ENCODE measurements around the gene FAM117B.

FAM117B gene

DNA sequence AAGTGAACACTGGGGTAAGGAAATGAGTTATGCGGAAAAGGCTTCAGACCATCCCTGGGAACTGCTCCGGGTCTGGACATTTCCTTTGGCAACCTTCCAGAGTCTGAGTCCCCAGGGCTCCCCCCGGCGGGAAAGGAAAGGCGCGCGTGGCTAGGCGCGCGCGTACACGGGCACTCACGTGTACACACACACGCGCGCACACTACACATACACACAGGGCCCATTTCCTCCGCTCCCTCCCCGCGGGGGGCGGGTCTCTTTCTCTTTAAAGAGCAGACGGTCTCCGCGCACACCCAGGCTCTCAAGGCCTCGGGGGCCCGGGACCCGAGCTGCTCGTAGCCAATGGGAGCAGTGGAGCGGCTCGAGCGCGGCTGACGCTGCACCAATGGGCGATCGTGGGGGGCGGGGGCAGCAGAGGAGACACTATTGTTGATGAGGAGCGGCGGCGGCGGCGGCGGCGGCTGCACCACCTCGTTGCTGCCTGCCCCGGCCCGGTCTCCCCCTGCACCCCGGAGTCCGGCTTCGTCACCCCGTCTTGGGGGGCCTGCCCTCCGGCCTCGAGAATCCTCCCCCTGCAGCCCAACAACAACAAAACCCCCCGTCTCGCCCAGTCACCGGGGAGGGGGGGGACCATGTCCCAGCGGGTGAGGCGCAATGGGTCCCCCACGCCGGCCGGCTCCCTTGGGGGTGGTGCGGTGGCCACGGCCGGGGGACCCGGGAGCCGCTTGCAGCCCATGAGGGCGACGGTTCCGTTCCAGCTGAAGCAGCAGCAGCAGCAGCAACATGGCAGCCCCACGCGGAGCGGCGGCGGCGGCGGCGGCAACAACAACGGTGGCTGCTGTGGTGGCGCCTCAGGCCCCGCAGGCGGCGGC, at the start of gene FAM117B:
Gene FAM117B (plus strand): TSS at position 414 of the 872 bp plus-strand sequence. CDS start 219 bp downstream, at position 633.
- peak; percentile 84 for DNase-seq (ENCODE audit: low spot score)

DNA sequence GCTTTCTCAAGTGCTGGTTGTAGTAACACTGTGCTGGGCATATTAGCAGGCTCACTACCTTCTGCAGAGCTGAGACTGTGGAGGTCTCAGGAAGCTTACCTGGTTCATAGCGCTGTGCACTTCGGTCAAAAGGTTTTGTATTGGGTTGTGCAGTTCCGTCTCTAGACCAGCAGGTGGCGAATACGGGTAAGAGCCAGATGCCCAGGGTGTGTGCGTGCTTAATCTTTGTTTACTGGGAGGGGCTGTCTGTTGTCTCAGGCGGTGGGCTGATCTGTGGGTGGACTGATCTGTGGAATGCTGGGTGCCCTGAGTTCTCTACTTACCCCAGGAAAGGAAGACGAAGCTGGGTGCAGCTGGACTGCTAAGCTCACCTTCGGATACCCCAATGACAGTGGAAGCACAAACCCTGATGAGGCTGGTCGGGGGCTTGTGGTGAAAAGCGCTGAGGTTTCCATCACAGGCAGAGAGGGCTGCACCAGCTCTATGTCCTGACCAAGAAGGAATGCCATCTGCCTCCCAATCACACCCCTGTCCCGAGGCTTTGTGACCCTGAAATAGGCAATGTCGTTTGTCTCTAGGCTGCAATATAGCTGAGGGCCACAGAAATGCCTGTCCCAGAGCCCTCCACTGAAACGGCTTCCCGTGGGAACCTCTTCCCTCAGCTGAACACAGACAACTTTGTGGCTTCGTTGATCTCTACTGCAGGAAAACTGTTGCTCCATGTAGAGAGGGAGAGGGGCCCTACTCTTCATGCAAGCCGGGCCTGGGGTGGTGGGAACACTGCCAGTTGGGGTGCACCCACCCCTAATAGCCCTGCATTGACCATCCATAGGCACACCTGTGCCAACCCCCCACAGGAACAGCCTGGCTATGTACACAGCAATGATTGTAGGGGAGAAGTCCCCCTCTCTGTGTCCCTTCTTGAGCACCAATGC, 45.9 kb upstream of the FAM117B start:
- peak; percentile 75 for DNase-seq (ENCODE audit: low spot score)

DNA sequence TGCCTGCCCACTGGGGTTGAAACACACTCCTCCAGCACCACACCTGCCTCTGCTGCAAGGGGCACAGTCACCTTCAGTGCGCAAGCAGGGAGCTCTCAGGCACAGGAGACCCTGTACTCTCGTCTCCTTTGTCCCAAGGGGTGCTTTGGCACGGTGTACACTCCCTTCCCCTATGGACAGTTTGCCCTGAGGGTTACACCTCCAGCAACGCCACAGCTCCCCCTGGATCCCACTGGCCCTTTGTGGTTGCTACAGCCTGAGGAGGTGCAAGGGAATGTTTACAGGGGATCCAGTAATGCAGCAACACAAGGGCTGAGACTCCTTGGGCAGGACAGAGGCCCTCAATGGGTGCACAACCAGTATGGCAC, 45.2 kb upstream of the FAM117B start:
- no peak for DNase-seq (ENCODE audit: low spot score)

DNA sequence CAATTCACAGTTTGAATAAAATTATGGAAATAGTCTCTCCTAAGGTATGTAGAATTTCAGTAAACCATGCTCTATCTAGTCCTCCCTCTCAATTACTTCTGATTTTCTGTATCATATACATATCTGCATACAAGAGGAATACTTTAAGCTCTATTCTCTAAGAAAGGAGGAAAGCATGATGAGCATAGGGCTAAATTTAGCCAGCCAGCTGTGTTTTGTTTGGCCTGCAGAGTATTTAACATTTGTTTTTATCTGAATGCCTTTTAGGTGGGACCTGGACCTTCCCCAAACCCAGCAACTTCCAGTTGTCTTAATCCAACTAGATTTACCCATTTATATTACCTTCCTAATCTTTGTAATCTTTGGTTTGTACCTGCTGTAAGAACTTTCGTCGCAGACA, 42.2 kb upstream of the FAM117B start:
- DNase-seq (ENCODE audit: low spot score) = no peak

DNA sequence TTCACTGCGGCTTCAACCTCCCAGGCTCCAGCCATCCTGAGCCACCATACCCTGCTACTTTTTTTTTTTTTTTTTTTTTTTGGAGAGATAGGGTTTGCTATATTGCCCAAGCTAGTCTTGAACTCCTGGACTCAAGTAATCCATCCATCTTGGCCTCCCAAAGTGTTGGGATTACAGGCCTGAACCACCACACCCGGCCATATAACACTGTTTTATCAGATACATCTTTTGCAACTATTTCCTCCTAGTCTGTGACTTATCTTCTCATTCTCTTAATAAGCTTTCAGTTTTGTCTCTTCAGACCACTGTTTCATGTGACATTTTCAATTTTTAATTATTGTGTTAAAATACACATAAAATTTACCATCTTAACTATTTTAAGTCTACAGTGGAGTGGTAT, 35.7 kb upstream of the FAM117B start:
- no peak for DNase-seq (ENCODE audit: low spot score)

DNA sequence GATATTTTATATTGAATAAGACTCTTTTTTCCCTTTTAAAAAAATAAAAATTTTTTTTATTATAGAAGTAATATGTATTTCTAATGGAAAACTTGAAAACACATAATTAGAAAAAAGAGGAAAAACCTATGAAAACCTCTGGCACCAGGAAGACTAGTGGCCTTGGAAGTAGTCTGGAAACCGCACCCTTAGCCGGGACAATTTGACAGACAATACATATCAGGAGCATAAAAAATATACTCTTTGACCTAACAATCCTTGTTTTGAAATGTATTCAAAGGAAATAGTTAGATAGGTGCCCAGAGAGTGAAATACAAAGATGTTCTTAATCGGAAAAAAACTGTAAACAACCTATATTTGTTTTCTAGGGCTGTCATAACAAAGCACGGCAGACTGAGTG, 34.9 kb upstream of the FAM117B start:
- DNase-seq (ENCODE audit: low spot score) = no peak

DNA sequence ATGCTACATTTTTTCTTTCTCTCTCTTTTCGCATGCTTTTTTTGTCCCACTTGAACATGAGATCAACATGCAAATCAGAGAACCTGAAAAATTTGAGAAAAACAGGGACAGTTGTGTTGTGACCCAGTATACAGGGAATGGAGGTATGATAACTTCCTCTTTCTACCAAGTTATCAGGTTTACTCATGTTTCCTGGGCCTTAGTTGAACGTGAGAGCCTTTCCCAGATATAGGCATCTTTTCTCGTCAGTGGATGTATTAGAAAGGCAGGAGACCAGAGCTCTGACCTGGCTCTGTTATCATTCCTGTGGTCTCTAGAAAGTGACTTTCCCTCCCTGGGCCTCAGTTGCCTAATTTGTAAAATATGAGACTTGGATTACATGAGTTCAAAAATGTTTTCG, 30.1 kb upstream of the FAM117B start:
- DNase-seq (ENCODE audit: low spot score) = no peak

DNA sequence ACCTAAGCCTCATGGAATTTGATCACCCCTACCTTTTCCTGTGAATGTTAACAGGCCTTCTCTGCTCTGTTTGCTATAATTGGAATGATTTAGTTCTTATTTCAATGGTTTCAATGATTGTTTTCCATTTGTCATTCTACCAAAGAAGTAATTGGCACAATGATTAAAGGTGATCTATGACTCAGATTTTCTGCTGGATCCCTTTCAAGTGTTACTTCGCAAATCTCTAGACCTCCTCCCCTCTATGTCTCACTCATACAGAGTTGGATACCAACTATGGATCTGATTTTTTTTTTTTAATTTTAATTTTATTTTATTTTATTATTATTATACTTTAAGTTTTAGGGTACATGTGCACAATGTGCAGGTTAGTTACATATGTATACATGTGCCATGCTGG, 29.6 kb upstream of the FAM117B start:
- DNase-seq (ENCODE audit: low spot score) = no peak

DNA sequence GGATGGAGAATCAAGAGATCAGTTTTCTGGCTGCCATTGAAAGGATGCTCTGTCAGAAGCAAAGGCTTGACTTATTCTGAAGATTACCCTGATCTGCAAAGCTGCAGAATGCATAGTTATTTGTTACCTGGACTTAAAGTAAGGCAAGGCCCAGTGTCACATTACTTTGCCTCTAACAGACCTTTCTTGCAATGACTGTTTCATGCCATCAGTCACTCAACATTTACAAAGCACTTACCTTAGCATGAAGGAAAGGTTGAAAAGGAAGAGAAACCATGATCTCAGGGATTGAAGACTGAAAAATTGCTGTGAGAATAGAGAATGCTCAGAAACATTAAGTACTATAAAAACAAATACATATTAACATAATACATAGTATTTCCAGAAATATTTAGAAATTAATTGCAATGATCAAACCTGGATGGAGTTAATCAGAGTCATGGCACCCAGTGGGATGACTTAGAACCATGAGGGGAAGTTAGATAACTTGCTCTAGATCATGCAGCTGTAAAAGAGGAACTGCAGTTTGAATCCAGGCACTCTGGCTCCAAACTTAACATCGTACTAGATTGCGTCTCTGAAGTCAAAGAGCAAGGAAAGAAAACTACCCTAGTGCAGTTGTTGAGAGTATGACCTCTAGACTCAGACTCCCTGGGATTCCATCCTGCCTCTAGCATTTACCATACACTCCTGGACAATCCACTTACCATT, 26.5 kb upstream of the FAM117B start:
- no peak for DNase-seq (ENCODE audit: low spot score)

DNA sequence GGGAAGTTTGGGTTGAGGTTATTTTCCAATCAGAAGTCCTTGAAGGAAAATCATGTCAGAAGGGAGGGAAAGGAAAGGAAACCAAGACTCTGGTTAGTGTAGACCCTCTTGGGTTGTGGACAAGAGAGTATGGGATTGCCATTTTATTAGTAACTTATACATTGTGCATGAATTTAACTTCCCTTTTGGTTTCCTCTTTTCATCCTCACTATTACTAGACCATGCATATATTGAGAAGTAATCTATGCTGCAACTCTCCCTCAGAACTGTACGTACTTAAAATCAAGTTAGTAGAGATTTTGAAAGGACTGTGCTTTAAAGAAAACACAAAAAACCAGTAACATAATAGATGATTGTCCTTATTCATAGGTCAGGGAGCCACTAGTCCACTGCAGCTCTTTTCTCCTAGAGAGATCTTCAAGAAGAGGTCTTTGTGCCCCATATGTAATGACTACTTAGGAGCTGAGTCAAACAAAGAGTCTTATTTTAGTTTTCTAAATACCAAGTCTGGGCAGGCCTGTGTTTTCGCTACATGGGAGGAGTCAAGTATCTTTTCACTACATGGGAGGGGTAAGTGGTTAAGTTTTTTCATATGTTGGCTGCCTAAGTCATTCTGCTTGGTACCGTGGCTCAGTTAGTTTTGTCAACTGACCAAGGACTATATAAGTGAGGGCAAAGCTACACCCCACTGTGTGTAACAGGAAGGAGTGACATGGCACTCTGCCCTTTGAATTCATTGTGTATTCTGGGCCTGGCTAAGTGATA, 25.2 kb upstream of the FAM117B start:
- no peak for DNase-seq (ENCODE audit: low spot score)

DNA sequence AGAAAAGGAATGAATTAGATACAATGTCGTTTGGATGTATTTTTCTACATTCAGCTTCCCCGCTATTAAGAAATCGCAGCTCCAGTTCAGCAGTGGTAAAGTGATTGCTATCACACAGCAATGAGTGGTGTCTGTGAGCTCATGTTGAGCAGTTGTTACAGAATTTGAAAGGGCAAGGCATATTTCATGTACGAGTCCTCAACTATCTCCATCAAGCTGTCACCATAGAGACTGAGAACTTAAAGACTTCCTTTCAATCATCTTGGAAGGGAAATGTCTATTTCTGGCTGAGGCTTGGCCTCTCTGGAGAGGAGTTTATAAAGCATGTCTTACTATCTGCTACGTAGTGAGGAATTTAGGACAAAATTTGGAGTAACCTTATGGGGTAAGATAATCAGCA, 24.4 kb upstream of the FAM117B start:
- DNase-seq (ENCODE audit: low spot score) = no peak

DNA sequence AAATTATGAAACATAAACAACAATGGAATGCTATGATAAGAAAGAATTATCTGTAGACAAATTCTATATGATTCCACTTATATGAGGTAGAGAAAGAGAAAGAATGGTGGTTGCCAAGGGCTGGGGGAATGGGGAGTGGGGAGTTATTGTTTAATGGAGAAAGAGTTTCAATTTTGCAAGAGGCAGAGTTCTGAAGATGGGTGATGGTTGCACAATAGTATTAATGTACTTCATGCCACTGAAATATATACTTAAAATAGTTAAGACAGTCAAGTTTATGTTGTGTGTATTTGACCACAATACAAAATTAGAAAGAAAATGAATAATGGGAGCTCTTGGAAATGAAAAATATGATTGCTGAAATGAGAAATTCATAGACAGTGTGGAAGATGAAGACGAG, 22.6 kb upstream of the FAM117B start:
- DNase-seq (ENCODE audit: low spot score) = no peak

DNA sequence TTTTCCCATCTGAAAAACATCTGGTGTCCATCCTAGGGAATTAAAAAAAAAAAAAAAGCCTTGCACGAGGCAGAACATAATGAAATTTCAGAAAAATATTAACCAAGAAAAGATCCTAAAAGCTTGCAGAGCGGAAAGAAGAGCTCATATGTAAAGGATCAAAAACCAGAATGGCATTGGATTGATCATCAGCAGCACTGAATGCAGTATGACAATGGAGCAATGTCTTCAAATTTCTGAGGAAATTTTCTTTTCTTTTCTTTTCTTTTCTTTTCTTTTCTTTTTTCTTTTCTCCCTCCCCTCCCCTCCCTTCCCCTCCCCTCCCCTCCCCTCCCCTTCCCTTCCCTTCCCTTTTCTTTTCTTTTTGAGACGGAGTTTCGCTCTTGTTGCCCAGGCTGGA, 21.3 kb upstream of the FAM117B start:
- DNase-seq (ENCODE audit: low spot score) = no peak

DNA sequence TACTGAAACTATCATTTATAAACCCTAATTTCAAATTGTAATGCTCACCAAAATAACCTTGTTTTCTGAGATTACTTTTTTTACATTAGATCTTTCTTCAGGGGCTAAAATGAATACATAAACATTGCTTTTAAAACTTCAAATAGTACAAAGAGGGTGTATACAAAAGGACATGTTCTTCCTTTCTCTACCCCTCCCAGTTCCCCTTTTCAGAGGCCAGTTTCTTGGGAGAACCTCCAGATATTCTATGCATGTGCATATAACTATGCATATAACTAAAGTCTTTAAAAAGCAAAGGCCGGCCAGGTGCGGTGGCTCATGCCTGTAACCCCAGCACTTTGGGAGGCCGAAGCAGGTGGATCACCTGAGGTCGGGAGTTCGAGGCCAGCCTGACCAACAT, 10.6 kb upstream of the FAM117B start:
- DNase-seq (ENCODE audit: low spot score) = no peak

DNA sequence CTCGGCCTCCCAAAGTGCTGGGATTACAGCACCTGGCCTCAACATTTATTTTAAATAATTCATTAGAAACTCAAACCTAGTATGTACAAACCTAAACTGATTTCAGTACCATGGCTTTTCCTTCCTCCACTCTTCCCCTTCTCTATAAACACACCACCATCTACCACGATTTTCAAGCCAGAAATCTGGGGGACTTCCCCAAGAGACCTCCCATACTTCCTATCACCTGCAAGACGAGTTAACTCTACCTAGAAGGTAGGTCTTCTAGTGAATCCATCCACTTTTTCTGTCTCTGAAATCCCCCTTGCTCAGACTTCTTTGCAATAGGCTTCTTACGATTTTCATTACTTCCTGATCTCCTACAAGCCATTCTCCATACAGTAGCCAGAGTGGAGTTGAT, 7.7 kb upstream of the FAM117B start:
- DNase-seq (ENCODE audit: low spot score) = no peak

DNA sequence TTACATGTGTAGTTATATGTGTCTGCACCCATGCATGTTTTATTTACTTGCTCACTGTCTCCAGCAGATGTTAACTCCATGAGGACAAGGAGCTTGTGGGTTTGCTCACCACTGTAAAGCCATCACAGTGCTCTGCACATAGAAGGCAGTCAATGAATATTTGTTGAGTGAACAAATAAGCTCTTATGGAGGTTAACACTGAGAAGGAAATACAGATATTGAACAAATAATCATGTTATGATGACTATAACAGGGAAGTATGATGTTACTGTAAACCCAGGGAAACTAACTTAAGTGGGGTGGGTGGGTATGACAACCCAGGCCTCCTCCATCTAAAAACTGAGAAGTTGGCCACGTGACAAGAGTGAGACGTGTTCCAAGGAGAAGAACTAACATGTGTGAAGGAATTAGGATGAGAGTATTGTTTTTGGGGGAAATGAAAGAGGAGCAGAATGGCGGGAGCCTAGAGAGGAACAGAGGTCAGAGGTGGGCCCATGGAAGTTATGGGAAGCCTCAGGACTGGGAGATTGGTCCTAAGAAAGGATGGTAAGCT, 6.0 kb upstream of the FAM117B start:
- DNase-seq (ENCODE audit: low spot score) = no peak

DNA sequence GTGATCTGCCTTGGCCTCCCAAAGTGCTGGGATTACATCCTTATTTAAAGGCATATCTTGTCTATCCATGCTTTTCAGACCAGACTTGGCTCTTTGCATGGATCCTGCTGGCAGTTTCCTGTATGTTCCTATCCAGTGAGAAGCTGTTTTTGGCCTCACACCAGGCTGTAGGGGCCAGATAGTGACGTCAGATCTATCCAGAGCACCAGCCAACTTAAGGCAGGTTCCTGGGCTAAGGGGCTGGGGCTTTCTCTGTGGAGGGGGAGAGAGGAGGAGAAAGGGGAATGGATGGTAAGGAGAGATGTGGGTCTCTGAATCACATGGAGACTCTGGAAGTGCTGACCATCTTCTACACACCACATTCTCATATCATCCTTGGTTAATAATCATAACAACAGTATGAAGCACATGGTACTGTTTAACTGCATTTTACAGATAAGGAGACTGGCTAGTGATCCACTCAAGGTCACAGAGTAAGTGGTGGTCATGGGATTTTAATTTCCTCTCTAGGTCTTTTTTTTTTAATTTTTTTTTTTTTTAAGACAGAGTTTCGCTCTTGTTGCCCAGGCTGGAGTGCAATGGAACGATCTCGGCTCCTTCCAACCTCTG, 2.0 kb upstream of the FAM117B start:
- no peak for DNase-seq (ENCODE audit: low spot score)

DNA sequence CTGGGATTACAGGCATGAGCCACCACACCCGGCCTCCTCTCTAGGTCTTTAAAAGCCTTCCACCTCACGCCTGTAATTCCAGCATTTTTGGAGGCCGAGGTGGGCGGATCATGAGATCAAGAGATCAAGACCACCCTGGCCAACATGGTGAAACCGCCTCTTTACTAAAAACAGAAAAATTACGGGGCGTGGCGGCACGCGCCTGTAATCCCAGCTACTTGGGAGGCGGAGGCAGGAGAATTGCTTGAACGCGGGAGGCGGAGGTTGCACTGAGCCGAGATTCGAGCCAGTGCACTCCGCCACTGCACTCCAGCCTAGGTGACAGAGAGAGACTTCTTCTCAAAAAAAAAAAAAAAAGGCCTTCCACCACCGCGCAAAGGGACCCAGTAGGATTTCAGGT, 1.3 kb upstream of the FAM117B start:
- no peak for DNase-seq (ENCODE audit: low spot score)

DNA sequence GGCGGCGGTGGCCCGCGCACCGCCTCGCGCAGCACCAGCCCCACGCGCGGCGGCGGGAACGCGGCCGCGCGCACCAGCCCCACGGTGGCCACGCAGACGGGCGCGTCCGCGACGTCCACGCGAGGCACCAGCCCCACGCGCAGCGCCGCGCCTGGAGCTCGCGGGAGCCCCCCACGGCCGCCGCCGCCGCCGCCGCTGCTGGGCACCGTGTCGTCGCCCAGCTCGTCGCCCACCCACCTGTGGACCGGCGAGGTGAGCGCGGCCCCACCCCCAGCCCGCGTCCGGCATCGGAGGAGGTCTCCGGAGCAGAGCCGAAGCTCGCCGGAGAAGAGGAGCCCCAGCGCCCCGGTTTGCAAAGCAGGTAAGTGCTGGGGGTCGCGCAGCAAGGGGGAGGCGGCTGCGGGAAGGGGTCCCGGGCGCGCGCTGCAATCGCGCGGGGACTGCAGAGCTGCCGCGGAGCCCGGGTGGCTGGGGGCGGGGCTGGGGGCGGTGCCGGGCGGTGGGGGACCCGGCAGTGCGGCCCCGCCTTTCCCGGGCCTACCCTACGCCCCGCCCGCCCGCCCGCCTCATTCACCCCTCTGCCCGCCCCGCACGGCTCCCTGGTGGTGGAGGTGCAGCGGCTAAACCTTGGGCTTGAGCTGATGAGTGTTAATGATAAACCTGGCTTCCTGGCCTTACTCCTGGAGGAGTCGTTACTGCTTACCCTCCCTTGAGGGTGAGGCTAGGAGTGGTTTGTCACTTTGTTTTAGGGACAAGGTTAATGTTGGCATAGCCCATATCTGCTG, 851 bp downstream of the FAM117B start:
- peak; percentile 46 for DNase-seq (ENCODE audit: low spot score)

DNA sequence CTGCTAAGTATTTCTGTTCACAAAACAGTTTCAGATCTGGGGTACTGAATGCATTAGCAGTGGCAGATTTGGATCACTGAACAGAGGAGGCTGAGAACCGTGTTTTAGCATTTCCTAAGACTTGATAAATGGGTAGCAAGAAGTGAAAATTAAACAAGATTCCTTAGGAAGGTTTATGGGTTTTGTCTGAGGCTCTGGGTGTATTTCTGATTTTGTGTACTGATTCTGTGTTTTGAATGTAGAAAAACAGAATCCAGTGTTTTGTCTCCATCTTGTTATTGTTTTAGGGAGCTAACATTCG, 1.4 kb downstream of the FAM117B start:
- DNase-seq (ENCODE audit: low spot score) = no peak

All from kidney capillary endothelial cell (primary cell).